ENCODE results near the gene PERM1. TPM values are rescaled to one million over a fixed set of nuclear protein-coding genes. Genes with fewer than 3 reads are reported as not detected.
"Not testable (repeated sequence)": the region's sequence is repeated elsewhere in the genome, so short reads cannot be mapped to it uniquely, and the experiment has no call there.

PERM1 gene
- total RNA-seq, 2 experiments from 2014 or later = not detected

DNA sequence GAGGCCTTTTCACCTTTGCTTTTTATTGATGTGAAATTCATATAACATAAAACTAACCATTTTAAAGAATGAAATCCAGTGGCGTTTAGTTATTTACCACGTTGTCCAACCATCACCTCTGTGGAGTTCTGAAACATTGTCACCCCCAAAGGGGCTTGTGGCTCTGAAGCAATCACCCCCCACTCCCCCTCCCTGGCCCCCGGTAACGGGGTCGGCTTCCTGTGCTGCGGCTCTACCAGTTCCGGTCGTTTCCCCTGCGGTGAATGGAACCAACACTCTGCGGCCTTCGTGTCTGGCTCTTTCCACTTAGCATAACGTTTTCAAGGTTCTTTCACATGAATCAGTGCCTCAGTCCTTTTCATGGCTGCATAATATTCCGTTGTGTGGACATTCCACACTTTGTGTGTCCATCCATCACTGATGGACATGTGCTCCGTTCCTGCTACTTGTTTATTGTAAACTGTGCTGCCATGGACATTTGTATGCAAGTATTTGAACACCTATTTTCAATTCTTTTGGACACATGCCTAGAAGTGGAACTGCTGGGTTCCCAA lies 29.6 kb upstream of the PERM1 start:
- DNase-seq (no peak), ATAC-seq (no peak)
- Mint-ChIP-seq H3K27me3 (peaks cover 20% of the 10 kb centered on the region), H3K4me3 (no peak overlapping the region), H3K9me3 (ENCODE audit: low read depth) (peaks cover 3% of the 10 kb centered on the region), H3K4me1 (peaks cover 29% of the 10 kb centered on the region), H3K36me3 (peaks cover 33% of the 10 kb centered on the region), H3K27ac (peak overlapping the region; percentile 43)
- CTCF ChIA-PET = interaction anchor here (2.3 to 3.5 kb wide), 2 partner anchors 10 to 21 kb away, joined by 5 to 20 read pairs; no protein-coding TSS in a partner anchor

DNA sequence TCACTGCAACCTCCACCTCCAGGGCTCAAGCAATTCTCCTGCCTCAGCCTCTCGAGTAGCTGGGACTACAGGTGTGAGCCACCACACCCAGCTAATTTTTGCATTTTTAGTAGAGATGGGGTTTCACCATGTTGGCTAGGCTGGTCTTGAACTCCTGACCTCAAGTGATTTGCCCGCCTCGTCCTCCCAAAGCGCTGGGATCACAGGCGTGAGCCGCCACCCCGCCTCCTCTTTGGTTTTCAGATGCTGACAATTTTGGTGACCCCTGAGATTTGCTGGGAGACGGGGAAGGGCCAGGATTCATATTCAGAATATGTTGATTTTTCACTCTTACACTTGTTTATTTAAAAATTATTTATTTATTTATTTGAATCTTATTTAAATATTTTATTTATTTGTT lies 28.2 kb upstream of the PERM1 start:
- H3K4me3 Mint-ChIP-seq; H3K27ac Mint-ChIP-seq; DNase-seq; ATAC-seq; H3K9me3 Mint-ChIP-seq (ENCODE audit: low read depth): not testable (repeated sequence)
- peaks cover 33% of the 10 kb centered on the region for H3K4me1 Mint-ChIP-seq
- peaks cover 23% of the 10 kb centered on the region for H3K27me3 Mint-ChIP-seq
- H3K36me3 Mint-ChIP-seq = peaks cover 29% of the 10 kb centered on the region
- CTCF ChIA-PET = interaction anchor here (0.9 to 2.3 kb wide), 4 partner anchors 8 to 53 kb away, joined by 3 to 5 read pairs (median 4); no protein-coding TSS in a partner anchor

DNA sequence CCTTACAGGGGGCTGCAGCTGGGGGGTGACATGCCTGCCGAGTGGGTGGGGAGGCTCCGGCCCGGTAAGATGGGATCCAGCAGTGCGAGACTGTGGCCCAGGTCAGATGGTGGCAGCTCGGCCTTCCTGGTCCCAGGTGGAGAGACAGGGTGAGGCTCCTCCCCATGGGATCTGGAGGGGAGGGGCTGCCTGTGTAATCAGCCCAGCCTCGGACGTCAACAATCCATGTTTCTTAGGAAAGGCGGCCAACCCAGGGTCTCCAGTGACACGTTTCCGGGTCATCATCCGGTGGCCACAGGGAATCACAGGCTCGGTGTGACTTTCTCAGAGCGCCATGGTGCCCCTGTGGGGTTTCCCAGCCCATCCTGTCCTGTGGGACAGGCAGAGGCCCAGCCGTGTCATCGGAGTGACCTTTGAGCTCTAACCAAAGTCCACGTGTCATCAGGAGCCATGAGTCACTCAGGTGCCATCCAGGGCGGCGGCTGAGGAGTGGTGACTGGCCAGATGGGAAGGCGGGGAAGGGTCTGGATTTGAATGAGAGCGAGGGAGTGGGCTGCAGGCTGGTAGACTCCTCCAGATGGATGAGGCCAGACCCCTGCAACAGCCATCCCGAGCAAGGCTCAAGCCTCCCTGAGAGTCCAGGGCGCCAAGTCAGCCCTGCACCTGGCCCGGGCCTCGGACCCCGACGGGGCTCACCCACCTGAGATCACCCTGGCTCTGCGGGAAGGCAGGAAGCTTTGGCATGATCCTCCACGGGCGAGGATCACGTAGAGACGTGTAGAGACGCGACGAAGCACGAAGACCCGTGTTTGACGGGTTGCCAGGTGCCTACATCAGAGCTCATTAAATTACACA lies 24.6 kb upstream of the PERM1 start:
- H3K27ac Mint-ChIP-seq = no peak overlapping the region
- CTCF ChIA-PET = interaction anchor here (3.3 kb wide), 1 partner anchor 7 kb away, joined by 16 read pairs; the partner anchor contains the start of gene ISG15
- H3K36me3 Mint-ChIP-seq = peaks cover 7% of the 10 kb centered on the region
- no peak overlapping the region for H3K4me3 Mint-ChIP-seq
- peaks cover 42% of the 10 kb centered on the region for H3K27me3 Mint-ChIP-seq
- peak; percentile 40 for DNase-seq
- peaks cover under 1% of the 10 kb centered on the region for H3K9me3 Mint-ChIP-seq (ENCODE audit: low read depth)
- peaks cover 24% of the 10 kb centered on the region for H3K4me1 Mint-ChIP-seq
- ATAC-seq = no peak

DNA sequence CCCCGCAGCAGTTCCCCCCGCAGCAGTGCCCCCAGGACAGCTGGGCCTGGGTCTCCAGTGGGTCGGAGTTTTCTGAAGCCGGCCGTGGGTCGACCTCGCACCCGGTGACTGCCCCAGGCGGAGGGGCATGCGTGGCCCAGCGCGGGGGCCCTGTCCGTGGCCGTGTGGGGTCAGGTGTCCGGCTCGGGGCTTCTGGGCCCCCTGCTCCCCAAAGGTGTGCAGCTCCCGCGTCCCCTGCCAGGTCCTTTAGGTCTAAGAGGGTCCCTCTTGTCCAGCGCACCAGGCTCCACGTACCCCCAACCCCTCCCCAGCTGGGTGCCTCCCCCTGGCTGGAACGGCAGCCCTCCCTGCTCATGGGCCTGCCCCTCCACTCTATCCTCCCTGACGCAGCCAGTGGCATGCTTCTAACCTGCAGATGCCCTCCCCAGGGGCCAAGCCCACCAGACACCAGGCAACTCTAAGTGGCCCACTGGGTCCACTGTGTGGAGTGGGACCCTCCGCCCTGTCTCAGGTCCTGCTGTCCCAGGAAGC lies 23.9 kb upstream of the PERM1 start:
- H3K4me1 Mint-ChIP-seq = peaks cover 24% of the 10 kb centered on the region
- CTCF ChIA-PET = interaction anchor here (1.6 to 3.3 kb wide), 2 partner anchors 8 to 58 kb away, joined by 6 to 16 read pairs; partner anchors contain the start of gene ISG15

DNA sequence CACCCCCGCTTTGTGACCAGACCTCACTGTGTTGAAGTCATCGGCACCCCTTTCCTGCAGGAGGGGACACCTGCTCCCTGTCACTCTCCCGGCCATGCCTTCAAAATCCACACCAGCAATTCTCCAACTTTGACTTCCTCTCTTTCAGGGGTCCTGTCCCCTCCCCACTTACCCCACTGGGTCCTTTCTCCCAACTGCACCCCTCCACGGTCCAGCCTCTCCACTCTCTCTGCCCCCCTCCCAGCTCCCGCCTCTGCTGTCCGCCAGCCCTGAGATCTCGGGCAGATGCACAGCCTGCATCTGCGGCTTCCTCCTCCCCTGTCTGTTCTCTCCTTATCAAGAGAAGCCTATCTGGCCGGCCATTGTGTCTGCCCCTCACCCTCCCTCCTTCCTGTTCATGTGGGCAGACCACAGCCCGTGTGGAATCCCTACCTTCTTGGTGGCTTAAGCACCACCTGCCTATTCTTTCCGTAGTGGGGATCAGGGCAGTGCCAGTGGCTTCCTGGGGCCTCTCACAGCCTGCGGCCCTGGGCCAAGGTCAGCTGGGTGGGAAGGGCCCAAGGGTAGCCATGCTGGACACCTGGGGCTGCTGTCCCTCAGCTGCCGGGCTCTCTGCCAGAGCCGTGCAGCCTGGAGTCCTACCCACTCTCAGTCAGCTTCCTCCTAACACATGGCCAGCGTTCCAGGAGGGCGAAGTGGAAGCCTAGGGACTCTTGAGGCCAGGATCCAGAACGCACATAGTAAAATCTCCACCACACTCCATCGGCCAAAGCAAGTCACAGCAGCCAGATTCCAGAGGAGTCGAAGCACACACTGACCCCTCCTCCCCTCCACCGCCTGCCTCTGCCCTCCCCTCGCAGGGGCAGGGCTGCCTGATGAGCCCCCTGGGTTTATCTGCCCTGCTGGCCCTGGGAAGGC lies 23.1 kb upstream of the PERM1 start:
- peak overlapping the region; percentile 38 for H3K4me3 Mint-ChIP-seq
- DNase-seq (peak; percentile 73), ATAC-seq (peak; percentile 37)
- H3K27me3 Mint-ChIP-seq = peaks cover 49% of the 10 kb centered on the region
- H3K4me1 Mint-ChIP-seq = peaks cover 27% of the 10 kb centered on the region
- H3K9me3 Mint-ChIP-seq (ENCODE audit: low read depth) = no peaks in the 10 kb centered on the region
- peak overlapping the region; percentile 30 for H3K27ac Mint-ChIP-seq
- peaks cover 5% of the 10 kb centered on the region for H3K36me3 Mint-ChIP-seq
- CTCF ChIA-PET = interaction anchor here (0.6 to 8.7 kb wide), 4 partner anchors 8 to 63 kb away, joined by 3 to 73 read pairs (median 11); partner anchors contain the start of genes ISG15 and PERM1

More for the DNA sequence above, 23.9 kb upstream of the PERM1 start:
- DNase-seq (no peak), ATAC-seq (no peak)
- Mint-ChIP-seq H3K27ac (no peak overlapping the region), H3K36me3 (peaks cover 4% of the 10 kb centered on the region), H3K9me3 (ENCODE audit: low read depth) (no peaks in the 10 kb centered on the region), H3K4me3 (no peak overlapping the region), H3K27me3 (peaks cover 47% of the 10 kb centered on the region)

DNA sequence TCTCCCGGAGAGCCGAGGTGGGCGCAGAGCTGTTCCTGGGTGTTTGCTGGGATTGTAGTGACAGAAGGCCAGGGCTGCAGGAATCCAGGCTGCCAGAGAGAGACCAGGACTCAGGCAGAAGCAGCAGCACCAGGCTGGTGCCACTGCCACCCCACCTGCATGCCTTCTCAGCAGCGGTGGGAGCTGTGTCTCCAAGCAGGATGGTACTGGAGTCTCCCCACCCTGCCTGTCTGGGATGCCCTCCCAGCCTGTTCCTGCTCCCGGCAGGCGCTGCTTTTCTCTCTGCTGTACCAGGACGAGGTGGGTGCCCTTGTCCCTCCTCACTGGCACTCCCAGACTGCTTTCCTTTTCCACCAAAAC lies 22.5 kb upstream of the PERM1 start:
- Mint-ChIP-seq H3K27me3 (peaks cover 51% of the 10 kb centered on the region), H3K4me3 (no peak overlapping the region), H3K4me1 (peaks cover 27% of the 10 kb centered on the region), H3K27ac (no peak overlapping the region), H3K9me3 (ENCODE audit: low read depth) (no peaks in the 10 kb centered on the region), H3K36me3 (peaks cover 5% of the 10 kb centered on the region)
- DNase-seq (no peak), ATAC-seq (no peak)
- CTCF ChIA-PET = interaction anchor here (0.6 to 8.7 kb wide), 4 partner anchors 9 to 63 kb away, joined by 3 to 73 read pairs (median 11); partner anchors contain the start of genes ISG15 and PERM1

DNA sequence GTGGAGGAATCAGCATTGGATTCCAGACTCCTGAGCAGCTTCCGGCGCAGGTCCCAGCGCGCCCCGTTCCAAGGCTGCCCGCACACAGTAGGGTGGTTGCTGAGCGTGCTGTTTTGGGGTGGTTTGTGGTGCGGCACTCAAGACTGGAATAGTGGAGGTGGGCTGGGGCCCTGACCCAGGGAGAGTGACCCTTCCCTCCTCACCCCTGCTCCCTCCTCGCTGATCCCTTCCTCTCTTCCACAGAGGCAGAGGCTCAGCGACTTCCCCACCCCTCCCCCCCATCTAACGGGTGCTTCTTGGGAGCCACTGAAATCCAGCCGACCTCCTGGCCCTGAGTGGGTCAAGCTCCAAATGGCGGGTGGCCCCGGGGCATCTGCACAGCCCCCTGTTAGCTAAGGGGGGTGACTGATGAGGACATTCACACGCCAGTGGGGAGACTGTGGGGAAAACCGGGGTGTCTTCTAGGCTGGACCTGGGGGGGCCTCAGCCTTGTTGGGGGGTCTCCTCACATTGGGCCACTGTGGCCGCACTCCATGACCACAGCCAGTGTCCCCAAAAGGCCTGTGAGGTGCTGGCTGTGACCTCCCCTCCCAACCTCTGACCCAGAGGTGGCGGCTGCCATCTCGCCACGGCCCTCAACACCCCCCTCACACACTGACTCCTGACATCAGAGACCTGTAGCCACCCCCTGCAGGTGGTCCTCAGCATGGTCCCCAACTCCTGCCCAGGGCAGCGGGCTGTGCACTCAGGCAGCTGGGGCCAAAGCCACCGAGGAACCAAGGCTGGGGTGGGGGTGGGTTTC lies 21.9 kb upstream of the PERM1 start:
- Mint-ChIP-seq H3K4me3 (no peak overlapping the region), H3K27ac (no peak overlapping the region), H3K9me3 (ENCODE audit: low read depth) (no peaks in the 10 kb centered on the region), H3K27me3 (peaks cover 46% of the 10 kb centered on the region), H3K4me1 (peaks cover 23% of the 10 kb centered on the region), H3K36me3 (peaks cover 1% of the 10 kb centered on the region)
- DNase-seq (no peak), ATAC-seq (no peak)
- CTCF ChIA-PET = interaction anchor here (1.6 to 8.7 kb wide), 4 partner anchors 10 to 60 kb away, joined by 6 to 73 read pairs (median 16); partner anchors contain the start of genes ISG15 and PERM1

DNA sequence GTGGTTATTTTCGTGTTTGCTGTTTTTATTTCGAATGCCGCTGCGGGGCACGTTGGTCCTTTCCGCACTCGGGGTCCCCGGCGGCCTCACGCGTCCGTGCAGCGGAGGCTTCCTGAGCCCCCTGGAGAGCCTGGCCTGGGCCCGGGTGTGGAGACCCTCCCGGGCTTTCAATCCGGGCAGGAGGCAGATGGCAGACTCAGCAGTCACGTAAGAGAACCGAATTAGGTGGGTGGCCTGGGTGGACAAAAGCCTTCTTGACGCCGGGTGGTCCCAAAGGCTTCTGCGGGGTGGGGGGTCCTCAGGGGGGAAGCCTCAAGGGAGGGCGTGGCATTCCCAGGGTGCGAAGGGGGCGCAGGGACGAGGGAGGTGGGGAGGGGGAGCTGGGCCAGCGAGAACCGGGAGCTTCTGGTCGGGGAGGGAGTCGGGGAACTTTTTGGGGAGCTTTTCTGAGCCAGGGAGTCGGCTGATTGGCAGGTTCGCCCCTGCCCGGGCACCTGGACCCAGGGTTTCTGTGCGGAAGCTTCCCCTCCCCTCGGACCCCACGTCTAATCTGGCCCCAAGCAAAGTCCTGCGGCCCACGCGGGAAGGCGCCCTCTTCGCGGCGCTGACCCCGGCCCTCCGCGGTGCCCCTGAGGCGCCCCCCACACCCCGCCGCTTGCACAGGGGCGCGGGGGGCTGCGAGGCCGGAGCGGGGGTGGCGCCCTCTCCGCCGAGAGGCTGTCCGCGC lies 19.3 kb upstream of the PERM1 start:
- Mint-ChIP-seq H3K9me3 (ENCODE audit: low read depth) (no peaks in the 10 kb centered on the region), H3K36me3 (peaks cover 1% of the 10 kb centered on the region), H3K4me3 (peak overlapping the region; percentile 54), H3K27me3 (peaks cover 43% of the 10 kb centered on the region), H3K4me1 (peaks cover 23% of the 10 kb centered on the region), H3K27ac (peak overlapping the region; percentile 75)
- CTCF ChIA-PET = interaction anchor here (0.7 to 8.7 kb wide), 15 partner anchors 9 to 250 kb away, joined by 3 to 73 read pairs (median 7); partner anchors contain the start of genes ISG15, PERM1 and PLEKHN1
- ATAC-seq = no peak
- no peak for DNase-seq

DNA sequence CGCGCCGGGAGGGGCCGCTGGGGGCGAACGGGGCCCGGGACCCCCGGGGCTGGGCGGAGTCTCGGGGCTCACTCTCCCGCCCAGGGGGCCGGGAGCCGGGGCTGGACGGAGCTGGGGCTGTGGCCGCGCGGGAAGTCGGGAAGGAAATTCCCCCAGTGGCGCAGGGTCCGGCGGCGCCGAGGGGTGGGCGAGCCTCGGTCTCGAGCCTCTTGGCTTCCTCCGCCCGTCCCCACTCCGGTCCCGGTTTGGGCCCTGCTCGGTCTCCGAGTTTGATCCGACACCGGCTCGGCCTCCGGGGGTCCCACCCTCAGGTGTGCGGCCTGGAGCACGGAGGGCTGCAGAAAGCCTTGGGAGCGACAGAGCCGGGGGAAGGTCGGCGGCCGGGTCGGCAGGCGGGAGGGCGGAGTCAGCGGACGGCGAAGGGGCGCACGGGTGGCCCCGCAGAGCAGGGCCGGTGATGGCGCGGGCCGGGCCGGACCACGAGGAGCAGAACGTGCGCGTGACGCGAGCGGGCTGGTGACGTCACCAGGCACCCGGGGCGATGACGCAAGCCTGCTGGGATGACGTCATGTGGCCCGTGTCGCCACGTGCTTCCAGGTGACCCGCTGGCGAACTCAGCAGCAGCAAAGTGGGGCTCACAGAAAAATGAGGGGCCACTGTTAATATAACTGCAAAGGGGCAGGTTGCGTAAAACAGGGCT lies 18.6 kb upstream of the PERM1 start:
- DNase-seq (peak; percentile 77), ATAC-seq (peak; percentile 13)
- peak overlapping the region; percentile 54 for H3K4me3 Mint-ChIP-seq
- CTCF ChIA-PET = interaction anchor here (0.7 to 8.7 kb wide), 8 partner anchors 10 to 63 kb away, joined by 3 to 73 read pairs (median 8); partner anchors contain the start of genes ISG15, PERM1 and PLEKHN1
- H3K27me3 Mint-ChIP-seq = peaks cover 43% of the 10 kb centered on the region
- peaks cover 1% of the 10 kb centered on the region for H3K36me3 Mint-ChIP-seq
- peak overlapping the region; percentile 75 for H3K27ac Mint-ChIP-seq
- no peaks in the 10 kb centered on the region for H3K9me3 Mint-ChIP-seq (ENCODE audit: low read depth)
- H3K4me1 Mint-ChIP-seq = peaks cover 22% of the 10 kb centered on the region

DNA sequence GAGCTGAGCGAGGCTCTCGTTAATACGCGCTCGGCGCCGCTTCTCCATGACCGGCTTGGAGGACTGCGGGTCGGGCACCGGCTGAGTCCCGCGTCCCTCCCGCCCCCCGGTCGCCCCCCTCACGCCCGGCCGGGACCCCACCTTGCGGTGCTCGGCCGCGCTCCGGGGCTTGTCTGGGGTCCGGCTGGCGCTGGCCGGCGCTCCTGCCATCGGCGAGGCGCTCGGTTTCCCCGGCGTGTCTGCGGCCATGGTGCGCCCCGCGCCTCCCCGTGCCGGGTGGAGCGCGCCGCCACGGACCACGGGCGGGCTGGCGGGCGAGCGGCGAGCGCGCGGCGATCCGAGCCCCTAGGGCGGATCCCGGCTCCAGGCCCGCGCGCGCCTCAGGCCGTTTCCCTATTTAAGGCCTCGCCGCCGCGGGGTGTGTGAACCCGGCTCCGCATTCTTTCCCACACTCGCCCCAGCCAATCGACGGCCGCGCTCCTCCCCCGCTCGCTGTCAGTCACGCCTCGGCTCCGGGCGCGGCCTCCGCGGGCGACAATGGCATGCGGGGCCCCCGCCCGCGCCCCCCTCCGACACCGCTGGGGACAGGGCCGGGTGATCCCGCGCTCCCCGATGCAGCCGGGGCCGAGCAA lies 17.9 kb upstream of the PERM1 start, which contains the start of gene HES4:
Gene HES4 (minus strand): TSS at position 373 of the 632 bp plus-strand sequence. CDS start 124 bp downstream, at position 249.
- peak; percentile 34 for ATAC-seq
- Mint-ChIP-seq H3K4me3 (peak within 1 kb of the TSS; percentile 54), H3K27me3 (peaks cover 48% of the 10 kb centered on the region), H3K4me1 (peaks cover 15% of the 10 kb centered on the region), H3K9me3 (ENCODE audit: low read depth) (no peaks in the 10 kb centered on the region), H3K27ac (peak within 1 kb of the TSS; percentile 75), H3K36me3 (peaks cover 1% of the 10 kb centered on the region)
- DNase-seq = peak; percentile 45
- CTCF ChIA-PET = interaction anchor here (3.6 to 8.7 kb wide), 2 partner anchors 16 to 19 kb away, joined by 19 to 73 read pairs; partner anchors contain the start of gene PERM1

Measured in activated CD8-positive, alpha-beta memory T cell treated with anti-CD3 and anti-CD28 coated beads, Interleukin-2, amount 10 ng/mL, durations not matched to agents 7 days and 5 days (primary cell).